C4-2B (cell line): Measurements from ENCODE around the gene TMEM61.

ENCODE experiments used
- H3K27ac ChIP-seq: fragments of 450-650 bp; 2 replicates; pipeline ENCODE4 v1.5.1; 2017
- ZFX ChIP-seq: fragments of 450-650 bp; IDR thresholded peaks from 2 replicates; pipeline ENCODE4 v1.6.1; 2017
- TF ChIP-seq, protein P1 (sequence below): fragments of 450-650 bp; conservative IDR thresholded peaks from 2 replicates; pipeline ENCODE4 v1.5.1; 2017; ENCODE audit warnings: mild to moderate bottlenecking

Gene TMEM61

DNA sequence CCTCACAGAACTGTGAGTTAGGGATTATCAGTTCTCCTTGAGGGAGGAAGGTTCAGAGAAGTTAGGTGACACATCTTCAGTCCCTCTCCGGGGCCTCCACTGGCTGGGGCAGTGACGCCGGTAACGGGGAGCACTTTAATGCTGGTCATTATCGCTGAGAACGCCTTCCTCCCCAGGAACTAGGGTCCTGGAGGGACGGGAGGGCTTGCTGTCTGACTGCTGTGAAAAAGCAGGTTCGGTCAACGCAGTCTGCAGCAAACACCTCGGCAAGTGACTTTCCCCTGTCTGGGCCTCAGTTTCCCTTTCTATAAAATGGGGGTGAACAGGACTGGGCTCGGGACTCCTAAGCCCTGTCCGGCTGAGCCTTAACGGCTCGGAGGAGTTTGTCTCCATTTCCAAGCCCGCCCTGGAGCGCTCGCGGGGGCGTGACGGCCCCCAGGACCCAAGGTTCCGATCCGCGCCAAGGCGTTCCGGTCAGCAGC, 341 bp upstream of the TMEM61 start:
- no peak for TF ChIP-seq ZFX
- TF ChIP-seq, protein P1, sequence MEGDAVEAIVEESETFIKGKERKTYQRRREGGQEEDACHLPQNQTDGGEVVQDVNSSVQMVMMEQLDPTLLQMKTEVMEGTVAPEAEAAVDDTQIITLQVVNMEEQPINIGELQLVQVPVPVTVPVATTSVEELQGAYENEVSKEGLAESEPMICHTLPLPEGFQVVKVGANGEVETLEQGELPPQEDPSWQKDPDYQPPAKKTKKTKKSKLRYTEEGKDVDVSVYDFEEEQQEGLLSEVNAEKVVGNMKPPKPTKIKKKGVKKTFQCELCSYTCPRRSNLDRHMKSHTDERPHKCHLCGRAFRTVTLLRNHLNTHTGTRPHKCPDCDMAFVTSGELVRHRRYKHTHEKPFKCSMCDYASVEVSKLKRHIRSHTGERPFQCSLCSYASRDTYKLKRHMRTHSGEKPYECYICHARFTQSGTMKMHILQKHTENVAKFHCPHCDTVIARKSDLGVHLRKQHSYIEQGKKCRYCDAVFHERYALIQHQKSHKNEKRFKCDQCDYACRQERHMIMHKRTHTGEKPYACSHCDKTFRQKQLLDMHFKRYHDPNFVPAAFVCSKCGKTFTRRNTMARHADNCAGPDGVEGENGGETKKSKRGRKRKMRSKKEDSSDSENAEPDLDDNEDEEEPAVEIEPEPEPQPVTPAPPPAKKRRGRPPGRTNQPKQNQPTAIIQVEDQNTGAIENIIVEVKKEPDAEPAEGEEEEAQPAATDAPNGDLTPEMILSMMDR: no peak
- no peak overlapping the region for H3K27ac ChIP-seq

DNA sequence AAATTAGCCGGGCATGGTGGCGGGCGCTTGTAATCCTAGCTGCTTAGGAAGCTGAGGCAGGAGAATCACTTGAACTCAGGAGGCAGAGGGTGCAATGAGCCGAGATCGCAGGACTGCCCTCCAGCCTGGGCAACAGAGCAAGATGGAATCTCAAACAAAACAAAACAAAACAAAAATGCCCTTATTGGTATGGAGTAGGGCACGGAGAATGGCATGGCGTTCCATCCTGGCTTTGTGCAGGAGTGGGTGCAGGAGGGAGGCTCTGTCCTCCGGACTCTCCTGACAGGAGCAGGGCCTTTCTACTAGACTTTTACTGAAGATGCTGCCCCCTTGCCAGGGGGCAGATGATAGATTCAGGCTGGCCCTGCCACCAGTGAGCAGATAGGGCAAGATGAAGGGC, 1.0 kb downstream of the TMEM61 start:
- TF ChIP-seq, protein P1: no peak
- no peak for TF ChIP-seq ZFX
- no peak overlapping the region for H3K27ac ChIP-seq

DNA sequence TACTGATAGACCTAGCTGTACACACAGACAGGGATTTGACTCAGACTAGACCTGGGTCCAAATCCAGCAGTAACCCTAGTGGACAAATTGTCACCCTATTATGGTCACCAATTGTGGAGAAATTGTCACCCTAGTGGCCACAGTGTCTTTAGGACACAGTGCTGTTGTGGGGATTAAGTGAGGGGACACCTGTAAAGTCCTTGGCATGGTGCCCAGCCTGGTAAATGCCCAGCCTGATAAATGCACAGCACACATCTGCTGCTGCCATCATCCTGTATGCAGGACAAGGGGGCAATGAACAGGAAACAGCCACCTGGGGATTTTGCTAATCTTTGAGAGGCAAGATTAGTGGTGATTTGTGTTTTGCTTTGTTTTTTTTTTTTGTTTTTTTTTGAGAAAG, 2.3 kb downstream of the TMEM61 start:
- no peak overlapping the region for H3K27ac ChIP-seq
- TF ChIP-seq ZFX: no peak
- TF ChIP-seq, protein P1: no peak

DNA sequence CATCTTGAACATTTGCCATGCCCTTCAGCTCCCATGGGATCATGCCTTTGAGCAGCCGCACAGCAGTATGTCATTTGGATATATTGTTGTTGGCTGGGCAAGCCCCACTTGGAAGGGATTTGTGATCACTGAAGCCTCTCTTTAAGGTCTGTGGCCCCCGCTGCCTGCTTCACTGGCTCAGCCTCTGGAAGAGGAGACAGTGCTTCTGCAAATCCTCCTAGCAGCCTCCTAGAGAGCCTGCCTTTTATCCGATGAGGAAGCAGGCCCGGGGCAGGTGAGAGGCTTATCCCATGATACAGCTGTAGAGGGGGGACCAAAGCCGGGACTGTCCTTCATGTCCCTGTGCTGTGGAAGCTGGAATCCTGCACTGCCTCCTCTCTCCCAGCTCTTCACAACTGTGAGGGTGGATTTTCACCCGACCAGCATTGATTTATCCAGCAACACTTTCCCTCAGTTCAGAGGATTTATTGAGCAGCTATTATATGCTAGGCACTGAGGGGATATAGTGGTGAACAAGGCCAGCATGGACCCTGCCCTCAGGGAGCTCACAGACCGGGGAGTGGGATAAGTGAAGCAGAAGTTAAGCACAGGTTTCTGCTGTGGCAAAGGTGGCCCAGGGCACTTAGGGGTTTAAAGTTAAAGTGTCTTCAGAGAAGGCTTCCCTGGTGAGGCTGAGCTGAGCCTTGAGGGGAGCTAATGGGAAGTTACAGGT, 3.9 kb downstream of the TMEM61 start:
- TF ChIP-seq, protein P1: no peak
- no peak for TF ChIP-seq ZFX
- no peak overlapping the region for H3K27ac ChIP-seq

DNA sequence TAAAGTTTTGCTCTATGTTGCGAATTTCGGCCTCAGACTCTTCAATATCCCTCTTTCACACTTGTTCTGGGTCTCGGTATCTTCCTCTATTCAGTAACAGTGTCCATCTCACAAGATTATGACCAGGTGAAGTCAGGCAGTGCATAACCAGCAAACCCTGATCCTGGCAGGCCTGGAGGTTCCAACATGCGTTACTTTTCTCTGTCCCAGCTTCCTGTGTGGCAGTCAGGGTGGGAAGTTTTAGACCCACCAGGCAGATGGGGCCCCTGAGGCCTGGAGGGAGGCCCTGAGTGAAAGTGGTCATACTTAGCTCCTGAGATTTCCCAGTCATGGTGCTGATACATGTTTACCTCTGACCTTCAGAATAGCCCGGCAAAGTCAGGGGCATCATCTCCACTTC, 5.1 kb downstream of the TMEM61 start:
- no peak overlapping the region for H3K27ac ChIP-seq
- TF ChIP-seq ZFX: no peak
- TF ChIP-seq, protein P1: no peak

DNA sequence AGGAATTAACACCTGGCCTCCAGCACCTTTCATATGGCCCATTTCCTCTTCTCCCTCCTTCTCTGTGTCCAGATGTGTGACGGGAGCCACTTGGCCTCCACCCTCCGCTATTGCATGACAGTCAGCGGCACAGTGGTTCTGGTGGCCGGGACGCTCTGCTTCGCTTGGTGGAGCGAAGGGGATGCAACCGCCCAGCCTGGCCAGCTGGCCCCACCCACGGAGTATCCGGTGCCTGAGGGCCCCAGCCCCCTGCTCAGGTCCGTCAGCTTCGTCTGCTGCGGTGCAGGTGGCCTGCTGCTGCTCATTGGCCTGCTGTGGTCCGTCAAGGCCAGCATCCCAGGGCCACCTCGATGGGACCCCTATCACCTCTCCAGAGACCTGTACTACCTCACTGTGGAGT, 5.6 kb downstream of the TMEM61 start:
- H3K27ac ChIP-seq: no peak overlapping the region
- no peak for TF ChIP-seq ZFX
- TF ChIP-seq, protein P1: no peak

DNA sequence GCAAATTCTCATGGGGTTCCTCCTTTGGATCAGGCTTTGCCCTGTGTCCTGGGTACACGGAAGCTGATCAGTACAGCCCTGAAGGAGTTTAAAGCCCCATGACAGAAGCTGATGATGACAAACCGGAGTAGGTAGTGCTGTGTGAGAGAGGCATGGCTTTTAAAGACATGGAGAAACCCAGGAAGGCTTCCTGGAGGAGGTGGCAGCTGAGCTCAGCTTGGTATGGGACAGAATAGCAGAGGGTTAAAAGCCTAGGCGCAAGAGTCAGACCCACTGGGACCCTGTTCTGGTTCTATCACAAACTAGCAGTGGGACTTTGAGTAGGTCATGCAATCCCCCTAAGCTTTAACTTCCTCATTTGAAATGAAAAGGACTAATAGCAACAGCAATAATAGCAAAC, 6.1 kb downstream of the TMEM61 start:
- TF ChIP-seq ZFX: no peak
- TF ChIP-seq, protein P1: no peak
- no peak overlapping the region for H3K27ac ChIP-seq
